ENCODE data around the gene PDGFC. TPM values are rescaled to one million over a fixed set of nuclear protein-coding genes. Genes with fewer than 3 reads are reported as not detected.

The PDGFC gene
- total and polyA plus RNA-seq, 2 of the 8 experiments (the other 6 are each of a cell fraction or from before 2014, with no cell fraction given), result 0.65 to 2.7 TPM

DNA sequence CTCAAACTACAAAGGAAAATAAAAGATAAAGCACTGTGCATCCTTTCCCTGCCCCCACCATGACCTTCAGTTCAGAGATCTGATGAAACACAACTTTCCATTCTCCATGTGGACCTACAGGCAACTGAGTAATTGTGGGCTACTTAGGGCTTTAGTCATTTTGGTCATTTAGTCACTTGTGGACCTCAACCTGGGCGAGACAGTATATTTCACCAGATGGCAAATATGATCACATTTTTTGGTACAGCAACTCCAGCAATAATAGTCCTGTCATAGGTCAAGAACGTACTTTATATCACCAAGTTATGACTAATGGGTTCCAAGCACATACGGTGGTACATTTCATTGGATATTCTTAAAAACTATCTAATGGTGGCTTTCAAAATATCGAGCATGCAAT lies 141.2 kb downstream of the PDGFC start (continued):
- TF ChIP-seq, protein P1, sequence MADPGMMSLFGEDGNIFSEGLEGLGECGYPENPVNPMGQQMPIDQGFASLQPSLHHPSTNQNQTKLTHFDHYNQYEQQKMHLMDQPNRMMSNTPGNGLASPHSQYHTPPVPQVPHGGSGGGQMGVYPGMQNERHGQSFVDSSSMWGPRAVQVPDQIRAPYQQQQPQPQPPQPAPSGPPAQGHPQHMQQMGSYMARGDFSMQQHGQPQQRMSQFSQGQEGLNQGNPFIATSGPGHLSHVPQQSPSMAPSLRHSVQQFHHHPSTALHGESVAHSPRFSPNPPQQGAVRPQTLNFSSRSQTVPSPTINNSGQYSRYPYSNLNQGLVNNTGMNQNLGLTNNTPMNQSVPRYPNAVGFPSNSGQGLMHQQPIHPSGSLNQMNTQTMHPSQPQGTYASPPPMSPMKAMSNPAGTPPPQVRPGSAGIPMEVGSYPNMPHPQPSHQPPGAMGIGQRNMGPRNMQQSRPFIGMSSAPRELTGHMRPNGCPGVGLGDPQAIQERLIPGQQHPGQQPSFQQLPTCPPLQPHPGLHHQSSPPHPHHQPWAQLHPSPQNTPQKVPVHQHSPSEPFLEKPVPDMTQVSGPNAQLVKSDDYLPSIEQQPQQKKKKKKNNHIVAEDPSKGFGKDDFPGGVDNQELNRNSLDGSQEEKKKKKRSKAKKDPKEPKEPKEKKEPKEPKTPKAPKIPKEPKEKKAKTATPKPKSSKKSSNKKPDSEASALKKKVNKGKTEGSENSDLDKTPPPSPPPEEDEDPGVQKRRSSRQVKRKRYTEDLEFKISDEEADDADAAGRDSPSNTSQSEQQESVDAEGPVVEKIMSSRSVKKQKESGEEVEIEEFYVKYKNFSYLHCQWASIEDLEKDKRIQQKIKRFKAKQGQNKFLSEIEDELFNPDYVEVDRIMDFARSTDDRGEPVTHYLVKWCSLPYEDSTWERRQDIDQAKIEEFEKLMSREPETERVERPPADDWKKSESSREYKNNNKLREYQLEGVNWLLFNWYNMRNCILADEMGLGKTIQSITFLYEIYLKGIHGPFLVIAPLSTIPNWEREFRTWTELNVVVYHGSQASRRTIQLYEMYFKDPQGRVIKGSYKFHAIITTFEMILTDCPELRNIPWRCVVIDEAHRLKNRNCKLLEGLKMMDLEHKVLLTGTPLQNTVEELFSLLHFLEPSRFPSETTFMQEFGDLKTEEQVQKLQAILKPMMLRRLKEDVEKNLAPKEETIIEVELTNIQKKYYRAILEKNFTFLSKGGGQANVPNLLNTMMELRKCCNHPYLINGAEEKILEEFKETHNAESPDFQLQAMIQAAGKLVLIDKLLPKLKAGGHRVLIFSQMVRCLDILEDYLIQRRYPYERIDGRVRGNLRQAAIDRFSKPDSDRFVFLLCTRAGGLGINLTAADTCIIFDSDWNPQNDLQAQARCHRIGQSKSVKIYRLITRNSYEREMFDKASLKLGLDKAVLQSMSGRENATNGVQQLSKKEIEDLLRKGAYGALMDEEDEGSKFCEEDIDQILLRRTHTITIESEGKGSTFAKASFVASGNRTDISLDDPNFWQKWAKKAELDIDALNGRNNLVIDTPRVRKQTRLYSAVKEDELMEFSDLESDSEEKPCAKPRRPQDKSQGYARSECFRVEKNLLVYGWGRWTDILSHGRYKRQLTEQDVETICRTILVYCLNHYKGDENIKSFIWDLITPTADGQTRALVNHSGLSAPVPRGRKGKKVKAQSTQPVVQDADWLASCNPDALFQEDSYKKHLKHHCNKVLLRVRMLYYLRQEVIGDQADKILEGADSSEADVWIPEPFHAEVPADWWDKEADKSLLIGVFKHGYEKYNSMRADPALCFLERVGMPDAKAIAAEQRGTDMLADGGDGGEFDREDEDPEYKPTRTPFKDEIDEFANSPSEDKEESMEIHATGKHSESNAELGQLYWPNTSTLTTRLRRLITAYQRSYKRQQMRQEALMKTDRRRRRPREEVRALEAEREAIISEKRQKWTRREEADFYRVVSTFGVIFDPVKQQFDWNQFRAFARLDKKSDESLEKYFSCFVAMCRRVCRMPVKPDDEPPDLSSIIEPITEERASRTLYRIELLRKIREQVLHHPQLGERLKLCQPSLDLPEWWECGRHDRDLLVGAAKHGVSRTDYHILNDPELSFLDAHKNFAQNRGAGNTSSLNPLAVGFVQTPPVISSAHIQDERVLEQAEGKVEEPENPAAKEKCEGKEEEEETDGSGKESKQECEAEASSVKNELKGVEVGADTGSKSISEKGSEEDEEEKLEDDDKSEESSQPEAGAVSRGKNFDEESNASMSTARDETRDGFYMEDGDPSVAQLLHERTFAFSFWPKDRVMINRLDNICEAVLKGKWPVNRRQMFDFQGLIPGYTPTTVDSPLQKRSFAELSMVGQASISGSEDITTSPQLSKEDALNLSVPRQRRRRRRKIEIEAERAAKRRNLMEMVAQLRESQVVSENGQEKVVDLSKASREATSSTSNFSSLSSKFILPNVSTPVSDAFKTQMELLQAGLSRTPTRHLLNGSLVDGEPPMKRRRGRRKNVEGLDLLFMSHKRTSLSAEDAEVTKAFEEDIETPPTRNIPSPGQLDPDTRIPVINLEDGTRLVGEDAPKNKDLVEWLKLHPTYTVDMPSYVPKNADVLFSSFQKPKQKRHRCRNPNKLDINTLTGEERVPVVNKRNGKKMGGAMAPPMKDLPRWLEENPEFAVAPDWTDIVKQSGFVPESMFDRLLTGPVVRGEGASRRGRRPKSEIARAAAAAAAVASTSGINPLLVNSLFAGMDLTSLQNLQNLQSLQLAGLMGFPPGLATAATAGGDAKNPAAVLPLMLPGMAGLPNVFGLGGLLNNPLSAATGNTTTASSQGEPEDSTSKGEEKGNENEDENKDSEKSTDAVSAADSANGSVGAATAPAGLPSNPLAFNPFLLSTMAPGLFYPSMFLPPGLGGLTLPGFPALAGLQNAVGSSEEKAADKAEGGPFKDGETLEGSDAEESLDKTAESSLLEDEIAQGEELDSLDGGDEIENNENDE (IDR thresholded peaks at IDR 0.05; ENCODE audit: insufficient replicate concordance, low read length), result no peak
- no peak for TF ChIP-seq GABPA (IDR thresholded peaks at IDR 0.05; ENCODE audit: borderline replicate concordance, insufficient read depth, low read length)
- no peak for TF ChIP-seq BRCA1 (IDR thresholded peaks at IDR 0.05; ENCODE audit: low read depth, low read length)
- no peak for TF ChIP-seq KDM5A (IDR thresholded peaks at IDR 0.05; ENCODE audit: low read length)
- no peak for TF ChIP-seq RBBP5 (IDR thresholded peaks at IDR 0.05; ENCODE audit: borderline replicate concordance, low read depth, low read length)
- no peak for TF ChIP-seq KDM1A (IDR thresholded peaks at IDR 0.05; ENCODE audit: borderline replicate concordance, low read length)
- TF ChIP-seq SAP30 (IDR thresholded peaks at IDR 0.05; ENCODE audit: insufficient read depth, insufficient replicate concordance, low read length), result no peak
- TF ChIP-seq RNF2 (IDR thresholded peaks at IDR 0.05; ENCODE audit: borderline replicate concordance, low read depth, low read length, missing control alignments, poor library complexity, severe bottlenecking), result no peak
- TF ChIP-seq RFX5 (IDR thresholded peaks at IDR 0.05; ENCODE audit: borderline replicate concordance, low read depth, low read length), result no peak
